Keratinocyte (primary cell): Measurements from ENCODE around the gene SLC66A2. TPM values are rescaled to one million over a fixed set of nuclear protein-coding genes. Genes with fewer than 3 reads are reported as not detected.

Source experiments
- DNase-seq: peaks from one replicate; pipeline ENCODE4 v3.0.0-alpha.2; 2011; ENCODE audit warnings: low read depth, missing footprints, low spot score
- FAIRE-seq: peaks from 2 replicates; lab custom pipeline; 2011; peaks lifted over from hg19 to GRCh38; lab: Jason Lieb, UNC
- H2AFZ ChIP-seq: 2 replicates; pipeline ENCODE4 v1.6.0; 2012; ENCODE audit warnings: low read length, control low read depth, inconsistent platforms; ENCODE audit not compliant: control insufficient read depth
- H3K27ac ChIP-seq: 2 replicates; pipeline ENCODE4 v1.5.1; 2011; ENCODE audit warnings: low read length; ENCODE audit not compliant: control insufficient read depth, insufficient read depth
- H3K27me3 ChIP-seq: 3 replicates; pipeline ENCODE4 v1.6.0; 2011; ENCODE audit warnings: low read length; ENCODE audit not compliant: control insufficient read depth, insufficient read depth; ENCODE audit errors: extremely low read depth
- H3K36me3 ChIP-seq, 2 experiments: 2 replicates in 1 of 2; 3 replicates in 1 of 2; pipeline ENCODE4 v1.5.1; 2011; ENCODE audit warnings: low read length in 2 of 2, mild to moderate bottlenecking in 1 of 2; ENCODE audit not compliant: control insufficient read depth in 2 of 2, insufficient read depth in 2 of 2; ENCODE audit errors: extremely low read depth in 1 of 2
- H3K4me1 ChIP-seq: 3 replicates; pipeline ENCODE4 v1.5.1; 2011; ENCODE audit warnings: low read length; ENCODE audit not compliant: control insufficient read depth, insufficient read depth; ENCODE audit errors: extremely low read depth
- H3K4me2 ChIP-seq: 3 replicates; pipeline ENCODE4 v1.6.0; 2011; ENCODE audit warnings: low read depth, low read length; ENCODE audit not compliant: control insufficient read depth, insufficient read depth; ENCODE audit errors: extremely low read depth
- H3K4me3 ChIP-seq, 3 experiments: fragments of 200-600 bp in 1 of 3; sonication (generic) in 1 of 3; 2 replicates in 2 of 3; 3 replicates in 1 of 3; pipeline ENCODE4 v1.5.1; 2011 to 2016; ENCODE audit warnings: low read length in 3 of 3, mild to moderate bottlenecking in 3 of 3, control low read depth in 2 of 3, inconsistent platforms in 1 of 3, low read depth in 1 of 3, mixed read lengths in 1 of 3, mixed run types in 1 of 3, moderate library complexity in 1 of 3; ENCODE audit not compliant: control insufficient read depth in 2 of 3, insufficient read depth in 2 of 3; ENCODE audit errors: extremely low read depth in 1 of 3
- H3K79me2 ChIP-seq: 2 replicates; pipeline ENCODE4 v1.6.0; 2012; ENCODE audit warnings: low read length; ENCODE audit not compliant: control insufficient read depth, insufficient read depth
- H3K9ac ChIP-seq: 3 replicates; pipeline ENCODE4 v1.6.0; 2011; ENCODE audit warnings: low read length; ENCODE audit not compliant: control insufficient read depth, insufficient read depth; ENCODE audit errors: extremely low read depth
- H3K9me1 ChIP-seq: 3 replicates; pipeline ENCODE4 v1.6.0; 2011; ENCODE audit warnings: low read length; ENCODE audit not compliant: control insufficient read depth, insufficient read depth; ENCODE audit errors: extremely low read depth
- H3K9me3 ChIP-seq: 2 replicates; pipeline ENCODE4 v1.5.1; 2012; ENCODE audit warnings: low read depth, low read length; ENCODE audit not compliant: control insufficient read depth
- H4K20me1 ChIP-seq: 3 replicates; pipeline ENCODE4 v1.6.0; 2011; ENCODE audit warnings: low read length; ENCODE audit not compliant: control insufficient read depth, insufficient read depth; ENCODE audit errors: extremely low read depth
- CTCF ChIP-seq, 3 experiments: IDR thresholded peaks in 1 of 3; conservative IDR thresholded peaks in 1 of 3; optimal IDR thresholded peaks in 1 of 3; 2 replicates in 2 of 3; 3 replicates in 1 of 3; pipeline versions ENCODE3 to v1.5.1; 2011; ENCODE audit warnings: low read length in 3 of 3, mild to moderate bottlenecking in 3 of 3, moderate library complexity in 2 of 3, control low read depth in 1 of 3, inconsistent platforms in 1 of 3; ENCODE audit not compliant: insufficient read depth in 2 of 3; ENCODE audit errors: extremely low read depth in 1 of 3
- EZH2 ChIP-seq: IDR thresholded peaks from one replicate; pipeline ENCODE4 v1.6.1; 2012; ENCODE audit warnings: inconsistent platforms, mild to moderate bottlenecking, low read length, moderate library complexity
- dilution Hi-C: fragments of 300-500 bp; cut with MboI; formaldehyde crosslinking; loops from one replicate; pipeline ENCODE4 v1.7.0; 2020; ENCODE audit warnings: low sequenced_read_pairs; ENCODE audit not compliant: extremely low pct_ligation_motif_present
- polyA plus RNA-seq, 5 experiments: library from polyadenylated mRNA; depleted of rRNA in 3 of 5; stranded (reverse) in 3 of 5; stranded (forward) in 1 of 5; unstranded in 1 of 5; fragments of >200 nt; gene quantifications; 1 replicate in 1 of 5; 2 replicates in 3 of 5; 3 replicates in 1 of 5; pipeline versions ENCODE4 v1.2.1 to v1.2.3, GENCODE V29; 2011 to 2012; ENCODE audit warnings: missing spikeins in 2 of 5, low read depth in 1 of 5, low replicate concordance in 1 of 5

Gene SLC66A2
- polyA plus RNA-seq, 1 donor (not counting 4 experiments of a cell fraction or from before 2014, with no cell fraction given) = 16.3 TPM

GRCh38 chr18:79902075-79902474 is 49.4 kb downstream of the SLC66A2 start:
- no peak for DNase-seq
- Histone ChIP-seq H3K36me3 (peaks cover 8 to 9% of the 10 kb centered on the region in 2 experiments), H3K27me3 (no peaks in the 10 kb centered on the region), H4K20me1 (no peaks in the 10 kb centered on the region), H3K4me3 (no peak overlapping the region), H2AFZ (no peak overlapping the region), H3K27ac (no peak overlapping the region), H3K9me1 (no peaks in the 10 kb centered on the region), H3K4me2 (no peak overlapping the region), H3K9ac (no peak overlapping the region), H3K79me2 (no peaks in the 10 kb centered on the region), H3K4me1 (peaks cover 8% of the 10 kb centered on the region), H3K9me3 (peaks cover 19% of the 10 kb centered on the region)
- dilution Hi-C loops = no loop called here
- FAIRE-seq = no peak
- TF ChIP-seq EZH2 (no peak), CTCF (optimal IDR thresholded peaks at IDR 0.05 in 1 of 3, IDR thresholded peaks at IDR 0.05 in 1 of 3, conservative IDR thresholded peaks at IDR 0.05 in 1 of 3; ENCODE audit: extremely low read depth in 1 of 3, insufficient read depth in 2 of 3, low read length in 3 of 3) (no peak)

GRCh38 chr18:79901665-79902064 is 49.8 kb downstream of the SLC66A2 start:
- H3K27ac ChIP-seq = no peak overlapping the region
- H2AFZ ChIP-seq = no peak overlapping the region
- H3K36me3 ChIP-seq = peaks cover 8 to 9% of the 10 kb centered on the region in 2 experiments
- H3K27me3 ChIP-seq = no peaks in the 10 kb centered on the region
- H4K20me1 ChIP-seq = no peaks in the 10 kb centered on the region
- no peaks in the 10 kb centered on the region for H3K79me2 ChIP-seq
- dilution Hi-C loops = no loop called here
- no peak overlapping the region for H3K4me2 ChIP-seq
- FAIRE-seq (no peak), DNase-seq (no peak)
- no peak overlapping the region for H3K4me3 ChIP-seq
- TF ChIP-seq CTCF (optimal IDR thresholded peaks at IDR 0.05 in 1 of 3, IDR thresholded peaks at IDR 0.05 in 1 of 3, conservative IDR thresholded peaks at IDR 0.05 in 1 of 3; ENCODE audit: extremely low read depth in 1 of 3, insufficient read depth in 2 of 3, low read length in 3 of 3) (no peak), EZH2 (no peak)
- H3K9me3 ChIP-seq = peaks cover 21% of the 10 kb centered on the region
- peaks cover 8% of the 10 kb centered on the region for H3K4me1 ChIP-seq
- H3K9ac ChIP-seq = no peak overlapping the region
- no peaks in the 10 kb centered on the region for H3K9me1 ChIP-seq
